ENCODE results near the gene KCNJ11.
A peak's percentile ranks its signal among the peaks of the same experiment; 100 is the strongest.

The KCNJ11 gene

GRCh38 chr11:17389211-17389956 is 925 bp upstream of the KCNJ11 start:
- peak; percentile 69 to 87 (median 76) for DNase-seq

GRCh38 chr11:17387811-17388210 is 648 bp downstream of the KCNJ11 start:
- peak in 1 of 6 experiments; percentile 7 for DNase-seq

GRCh38 chr11:17387254-17387653 is 1.2 kb downstream of the KCNJ11 start:
- DNase-seq, result no peak

GRCh38 chr11:17386331-17387084 is 2.0 kb downstream of the KCNJ11 start:
- DNase-seq, result peak in 2 of 6 experiments; percentile 4 to 6

GRCh38 chr11:17385926-17386325 is 2.5 kb downstream of the KCNJ11 start:
- DNase-seq, result no peak

- no peak for DNase-seq
These were observed 3.0 kb downstream of the KCNJ11 start for GRCh38 chr11:17385492-17385891.

- peak; percentile 33 to 78 (median 67) for DNase-seq
These were observed 4.4 kb downstream of the KCNJ11 start for GRCh38 chr11:17384002-17384511.

GRCh38 chr11:17383461-17383860 is 5.0 kb downstream of the KCNJ11 start:
- no peak for DNase-seq

GRCh38 chr11:17382046-17382728 is 6.3 kb downstream of the KCNJ11 start:
- DNase-seq, result no peak

- no peak for DNase-seq
These were observed 7.3 kb downstream of the KCNJ11 start for GRCh38 chr11:17381156-17381555.

- no peak for DNase-seq
These were observed 8.9 kb downstream of the KCNJ11 start for GRCh38 chr11:17379383-17380180.

GRCh38 chr11:17378655-17379054 is 9.8 kb downstream of the KCNJ11 start:
- no peak for DNase-seq

GRCh38 chr11:17376493-17376892 is 12.0 kb downstream of the KCNJ11 start:
- no peak for DNase-seq

- DNase-seq, result no peak
These were observed 12.9 kb downstream of the KCNJ11 start for GRCh38 chr11:17375547-17375946.

GRCh38 chr11:17371614-17372013 is 16.8 kb downstream of the KCNJ11 start:
- no peak for DNase-seq

- DNase-seq, result no peak
These were observed 18.7 kb downstream of the KCNJ11 start for GRCh38 chr11:17369684-17370243.

GRCh38 chr11:17369094-17369493 is 19.4 kb downstream of the KCNJ11 start:
- DNase-seq, result no peak

GRCh38 chr11:17368551-17368950 is 19.9 kb downstream of the KCNJ11 start:
- no peak for DNase-seq

- DNase-seq, result no peak
These were observed 22.0 kb downstream of the KCNJ11 start for GRCh38 chr11:17366495-17366894.

GRCh38 chr11:17354601-17354991 is 33.9 kb downstream of the KCNJ11 start:
- DNase-seq, result peak in 5 of 6 experiments; percentile 6 to 50 (median 40)

- DNase-seq, result peak in 2 of 6 experiments; percentile 11 to 29
These were observed 34.4 kb downstream of the KCNJ11 start for GRCh38 chr11:17353821-17354600.

All from stimulated activated naive CD4-positive, alpha-beta T cell (primary cell).